8988T (cell line): ENCODE measurements around the gene ANKHD1.

Source experiments
- DNase-seq: peaks from one replicate; pipeline ENCODE4 v3.0.0; 2011

Gene ANKHD1

DNA sequence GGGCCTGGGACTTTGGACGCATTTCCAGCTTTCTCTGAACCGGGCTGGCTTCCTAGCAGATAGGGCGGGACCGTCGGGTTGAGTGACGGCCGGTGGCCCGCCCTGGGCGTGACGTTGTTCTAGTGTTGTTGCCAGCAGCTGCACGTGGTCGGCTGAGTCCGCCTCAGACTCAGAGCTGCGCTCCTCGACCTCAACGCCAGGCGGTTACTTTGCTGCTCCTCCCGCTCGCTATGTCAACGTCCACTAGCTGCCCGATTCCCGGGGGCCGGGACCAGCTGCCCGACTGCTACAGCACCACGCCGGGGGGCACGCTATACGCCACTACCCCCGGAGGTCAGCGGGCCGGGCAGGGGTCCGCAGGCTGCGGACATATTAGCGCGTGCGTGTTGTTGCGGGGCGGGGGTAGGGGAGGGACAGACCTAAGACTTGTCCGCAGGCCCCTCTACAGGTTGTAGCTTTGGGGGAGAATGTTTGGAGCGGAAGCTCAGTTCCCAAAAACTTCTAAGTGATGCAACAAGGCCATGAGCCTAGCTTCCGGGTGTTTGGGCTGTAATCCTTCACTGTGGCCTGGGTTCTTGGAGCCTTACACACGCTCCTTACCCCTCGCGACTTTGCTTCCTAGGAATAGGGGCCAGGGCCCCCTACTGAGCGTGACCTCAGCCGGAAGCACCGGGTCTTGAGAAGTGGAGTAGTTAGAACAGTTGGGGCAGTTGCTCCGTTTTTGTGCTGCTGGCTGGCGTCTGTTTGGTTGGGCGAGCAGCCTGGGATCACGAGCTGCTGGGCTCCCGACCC is 146.1 kb downstream of the ANKHD1 start, which contains the start of gene EIF4EBP3:
Gene EIF4EBP3 (plus strand): TSS at position 155 of the 792 bp plus-strand sequence. CDS start 76 bp downstream, at position 231.
- DNase-seq = no peak

DNA sequence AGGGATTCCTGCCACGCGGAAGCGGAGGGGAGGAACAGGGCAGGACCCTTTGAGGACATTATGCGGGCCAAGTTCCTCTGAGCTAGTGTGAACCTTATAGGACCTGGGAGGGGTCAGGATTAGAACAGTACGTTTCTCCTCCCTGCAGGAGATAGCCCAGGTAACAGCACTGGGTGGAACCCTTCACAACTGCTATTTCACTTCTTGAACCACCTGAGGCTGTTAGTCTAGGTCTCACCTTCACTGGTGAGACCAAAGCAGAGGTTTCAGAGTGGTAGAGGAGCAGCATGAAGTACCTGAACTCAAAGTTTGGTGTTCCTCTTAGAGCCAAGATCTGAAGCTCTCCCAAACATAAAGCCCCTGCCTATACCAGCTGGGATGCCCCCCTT is 146.7 kb downstream of the ANKHD1 start:
- no peak for DNase-seq

DNA sequence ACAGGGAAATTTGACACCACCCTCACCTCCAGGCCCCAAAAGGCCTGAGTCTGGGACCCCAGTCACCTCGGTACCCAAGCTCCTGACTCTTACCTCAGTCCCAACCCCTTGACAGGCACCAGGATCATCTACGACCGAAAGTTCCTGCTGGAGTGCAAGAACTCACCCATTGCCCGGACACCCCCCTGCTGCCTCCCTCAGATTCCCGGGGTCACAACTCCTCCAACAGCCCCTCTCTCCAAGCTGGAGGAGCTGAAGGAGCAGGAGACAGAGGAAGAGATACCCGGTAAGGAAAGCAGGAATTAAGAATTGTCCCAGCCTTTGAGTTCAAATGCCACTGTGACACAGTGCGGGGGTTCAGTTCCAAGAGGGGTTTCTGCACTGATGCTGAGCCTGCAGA is 147.2 kb downstream of the ANKHD1 start:
- DNase-seq = no peak

DNA sequence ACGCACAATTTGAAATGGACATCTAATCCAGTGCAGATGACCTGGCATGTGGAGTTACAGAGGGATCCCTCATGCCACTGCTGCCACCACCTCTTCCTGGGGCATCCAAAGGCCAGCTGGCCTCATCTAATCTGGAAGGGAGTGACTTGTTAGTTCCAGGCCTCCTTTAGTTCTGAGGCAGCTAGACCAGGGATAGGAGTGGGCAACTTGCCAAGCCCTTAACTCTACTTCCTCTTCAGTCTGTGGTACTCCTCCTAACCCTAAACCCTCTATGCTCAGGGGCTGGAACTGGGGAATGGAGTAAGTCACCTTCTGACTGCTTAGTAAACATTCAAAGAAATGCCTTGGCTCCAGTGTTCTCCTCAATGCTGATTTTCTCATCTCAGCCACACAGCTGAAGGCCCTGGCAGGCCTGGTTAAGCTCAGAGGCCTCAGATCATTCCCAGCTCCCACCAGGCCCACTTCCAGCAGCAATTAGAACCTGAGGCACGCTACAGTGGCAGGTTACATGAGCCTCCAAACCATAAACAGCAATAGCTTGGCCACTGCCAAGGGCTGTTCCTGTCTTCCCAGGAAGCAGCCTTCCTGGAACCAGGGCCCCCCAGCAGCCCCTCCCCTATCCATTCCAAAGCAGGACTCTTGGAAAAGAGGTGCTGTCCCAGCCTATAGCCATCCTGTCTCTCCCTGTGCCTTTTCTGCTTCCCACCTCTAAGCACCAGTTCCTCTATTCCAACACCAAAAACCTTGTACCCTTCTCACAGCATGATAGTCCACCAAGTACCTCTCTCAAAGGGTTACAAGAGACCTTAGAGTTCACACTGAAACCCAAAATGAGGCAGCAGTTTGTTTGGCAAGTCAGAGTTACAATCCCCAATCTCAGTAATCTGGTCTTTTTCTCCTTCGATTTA is 147.9 kb downstream of the ANKHD1 start:
- no peak for DNase-seq

DNA sequence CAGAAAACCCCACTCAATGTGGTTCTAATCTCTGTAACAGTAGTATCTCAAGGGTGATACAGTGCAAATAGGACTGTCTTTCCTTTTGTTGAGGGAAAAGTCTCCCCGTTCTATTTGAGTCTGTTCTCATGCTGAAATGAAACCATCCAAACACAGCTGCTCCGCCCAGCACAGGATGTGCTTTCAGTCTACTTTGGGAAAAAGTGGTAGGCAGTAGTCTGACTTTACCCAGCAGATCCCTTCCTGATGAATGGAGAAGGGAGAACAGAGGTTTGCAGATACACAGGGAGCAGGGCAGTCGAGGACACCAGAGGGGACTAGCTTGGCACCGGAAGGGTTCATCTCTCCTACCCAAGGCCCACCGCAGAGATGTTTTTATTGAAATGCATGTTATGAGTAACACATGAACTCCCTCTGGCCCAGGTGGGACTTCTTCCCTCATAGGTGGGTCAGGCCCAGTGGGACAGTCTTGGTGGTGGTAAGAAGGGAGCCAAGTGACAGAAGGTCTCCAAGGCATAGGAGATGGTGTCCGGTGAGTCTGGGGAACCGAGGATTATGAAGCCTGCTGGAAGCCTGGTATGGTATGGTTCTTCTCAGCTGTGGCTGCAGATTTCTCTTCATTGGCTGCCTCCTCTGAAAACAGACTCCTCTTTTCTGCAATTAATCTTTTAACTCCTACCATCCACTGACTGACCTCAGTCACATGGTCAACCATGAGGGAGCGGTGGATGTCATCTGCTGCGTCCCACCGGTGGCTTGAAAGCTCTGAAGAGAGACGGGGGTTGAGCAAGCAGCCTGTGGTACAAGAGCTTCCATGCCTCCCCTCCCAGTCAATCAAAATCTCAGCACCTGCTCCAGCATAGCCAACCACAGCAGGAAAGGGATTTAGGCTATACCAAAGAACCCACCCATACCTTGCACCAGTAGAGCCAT is 148.8 kb downstream of the ANKHD1 start:
- no peak for DNase-seq

DNA sequence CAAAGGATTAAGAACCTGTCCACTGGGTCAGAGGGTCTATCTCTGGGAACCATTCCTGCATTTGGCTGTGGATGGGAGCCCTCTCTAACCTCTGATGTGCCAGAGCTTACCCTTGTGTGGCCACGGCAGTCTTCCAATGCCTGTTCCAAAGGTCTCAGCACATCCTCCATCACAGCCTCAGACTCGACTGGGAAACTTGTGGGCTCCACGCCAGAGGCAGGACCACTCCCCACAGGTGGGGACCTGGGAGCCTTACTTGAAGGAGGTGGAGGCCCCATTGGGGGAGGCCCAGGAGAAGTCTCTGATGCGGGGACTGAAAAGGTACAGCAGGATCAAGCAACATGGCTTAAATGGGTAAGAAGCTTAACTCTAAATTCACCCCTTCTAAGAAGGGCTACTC is 150.2 kb downstream of the ANKHD1 start:
- DNase-seq = no peak

DNA sequence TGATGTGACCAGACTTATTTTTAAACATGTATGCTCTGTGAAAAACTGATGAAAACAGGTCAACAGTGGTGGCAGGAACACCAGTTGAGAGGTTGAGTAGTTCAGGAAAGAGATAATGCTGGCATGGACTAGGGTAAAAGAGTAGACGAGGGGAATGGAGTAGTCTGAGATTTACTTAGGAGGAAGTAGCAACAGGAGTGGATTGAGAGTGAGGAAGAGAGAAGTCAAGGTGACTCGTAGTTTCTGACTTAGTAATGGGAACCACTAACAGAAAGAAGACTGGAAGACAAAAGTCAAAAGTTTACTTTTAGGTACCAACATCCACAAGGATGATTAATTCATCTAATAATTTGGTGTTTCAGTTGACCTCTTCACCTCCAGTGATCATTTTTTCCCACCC is 152.0 kb downstream of the ANKHD1 start:
- no peak for DNase-seq

DNA sequence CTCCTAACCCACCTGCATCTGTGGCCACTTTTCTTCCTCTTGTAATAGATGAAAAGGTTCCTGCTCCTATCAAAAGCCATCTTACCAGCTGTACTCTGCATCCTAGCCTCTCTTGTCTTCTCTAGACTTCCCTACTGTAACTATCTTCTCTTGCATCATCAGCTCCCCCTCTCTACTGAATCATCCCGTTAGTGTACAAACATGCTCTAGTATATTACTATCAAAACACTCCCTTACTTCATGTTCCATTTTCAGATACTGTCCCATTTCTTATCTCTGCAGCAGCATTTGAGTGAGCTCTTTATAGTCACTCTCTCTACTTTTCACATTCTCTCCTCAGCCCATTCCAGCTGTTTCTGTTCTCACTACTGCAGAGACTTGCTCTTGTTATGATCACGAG is 152.8 kb downstream of the ANKHD1 start:
- DNase-seq = no peak

DNA sequence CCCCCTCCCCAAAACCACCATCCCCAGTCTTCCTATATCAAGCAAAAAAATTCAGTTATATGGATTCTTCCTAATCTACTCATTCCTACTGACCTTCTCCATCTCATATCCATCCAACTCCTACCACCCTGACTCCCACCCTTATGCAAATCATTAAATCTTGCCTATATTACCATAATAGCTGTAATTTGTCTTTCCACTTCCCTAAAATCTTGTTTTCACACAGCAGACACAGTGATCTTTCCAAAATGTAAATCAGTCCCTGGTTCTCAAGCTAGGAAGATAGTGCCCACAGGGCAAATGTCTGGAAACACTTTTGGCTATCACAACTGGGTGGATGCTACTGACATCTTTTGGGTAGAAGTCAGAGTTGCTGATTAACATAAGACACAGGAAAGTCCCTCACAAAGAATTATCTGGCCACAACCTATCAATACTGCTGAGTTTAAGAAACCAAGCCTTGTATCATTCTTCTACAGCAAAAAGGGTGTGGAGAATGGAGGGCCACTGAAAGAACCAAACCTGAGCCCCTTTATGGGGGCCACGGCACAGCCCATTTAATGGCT is 154.2 kb downstream of the ANKHD1 start:
- DNase-seq = no peak

DNA sequence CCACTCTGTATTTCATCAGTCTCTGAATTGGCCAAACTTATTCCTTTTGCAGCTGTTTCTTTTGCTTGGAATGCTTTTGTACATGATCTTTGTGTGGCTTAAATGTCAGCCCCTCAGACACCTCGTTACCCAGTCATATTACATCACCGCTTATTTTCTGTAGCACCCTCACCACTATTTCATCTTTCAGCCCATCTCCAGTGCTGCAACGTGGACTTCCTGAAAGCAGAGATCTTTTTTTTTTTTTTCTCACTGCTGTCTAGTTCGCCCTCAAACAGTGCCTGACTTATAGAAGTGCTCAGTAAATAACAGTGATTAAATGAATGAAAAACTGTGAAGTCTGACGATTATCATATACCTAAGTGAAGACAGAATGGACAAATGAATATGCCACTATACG is 154.8 kb downstream of the ANKHD1 start:
- DNase-seq = no peak

DNA sequence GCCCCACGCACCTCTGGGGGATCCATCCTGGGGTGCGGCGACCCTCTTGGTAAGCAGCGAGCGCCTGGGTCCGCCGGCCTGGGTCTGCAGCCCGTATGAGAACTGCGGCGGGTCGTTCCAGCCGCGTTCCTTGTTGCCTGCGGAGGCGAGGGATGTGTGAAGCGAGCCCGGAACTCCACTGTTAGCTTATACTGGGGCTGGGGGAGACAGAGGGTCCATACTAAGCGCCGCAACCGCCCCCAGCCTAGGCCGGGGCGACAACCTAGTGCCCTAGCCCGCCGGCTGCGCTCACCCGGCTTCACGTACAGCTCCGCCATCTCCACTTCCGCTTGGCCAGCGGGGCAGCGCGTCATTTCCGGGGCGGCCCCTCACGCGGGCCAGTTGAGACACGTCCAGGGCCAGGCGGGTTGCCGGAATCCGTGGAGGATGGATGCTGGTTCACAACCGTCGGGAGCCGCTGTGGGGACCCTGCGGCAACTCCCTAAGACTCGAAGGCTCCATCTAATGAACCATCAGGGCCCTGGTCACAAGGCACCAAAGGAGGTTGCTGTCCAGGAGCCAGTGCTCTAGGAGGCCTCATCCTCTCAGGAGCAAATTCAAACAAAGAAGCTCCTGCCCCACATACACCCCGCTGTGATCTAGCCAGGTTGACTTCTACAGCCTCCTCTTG is 155.6 kb downstream of the ANKHD1 start, which contains the start of gene SRA1:
Gene SRA1 (minus strand): TSS at position 338 of the 670 bp plus-strand sequence. CDS start 21 bp downstream, at position 317.
- peak; percentile 94 for DNase-seq

DNA sequence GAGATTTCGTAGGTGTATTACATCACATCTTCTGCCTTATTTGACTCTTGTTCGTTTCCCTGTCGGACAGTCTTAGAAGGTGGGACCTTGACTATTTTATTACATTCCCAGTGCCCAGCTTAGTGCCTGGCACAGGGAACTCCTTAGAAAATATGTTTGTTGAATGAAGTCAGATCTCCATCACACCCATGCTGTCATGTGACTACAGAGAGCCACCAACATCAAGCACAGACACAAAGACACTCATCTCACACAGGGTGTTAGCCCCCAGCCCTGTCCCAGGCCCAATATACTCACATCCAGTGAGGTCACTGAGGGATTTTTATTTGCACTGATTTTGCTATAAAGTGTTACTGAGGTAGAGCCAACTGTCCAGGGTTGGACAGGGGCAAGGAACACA is 156.3 kb downstream of the ANKHD1 start:
- no peak for DNase-seq

DNA sequence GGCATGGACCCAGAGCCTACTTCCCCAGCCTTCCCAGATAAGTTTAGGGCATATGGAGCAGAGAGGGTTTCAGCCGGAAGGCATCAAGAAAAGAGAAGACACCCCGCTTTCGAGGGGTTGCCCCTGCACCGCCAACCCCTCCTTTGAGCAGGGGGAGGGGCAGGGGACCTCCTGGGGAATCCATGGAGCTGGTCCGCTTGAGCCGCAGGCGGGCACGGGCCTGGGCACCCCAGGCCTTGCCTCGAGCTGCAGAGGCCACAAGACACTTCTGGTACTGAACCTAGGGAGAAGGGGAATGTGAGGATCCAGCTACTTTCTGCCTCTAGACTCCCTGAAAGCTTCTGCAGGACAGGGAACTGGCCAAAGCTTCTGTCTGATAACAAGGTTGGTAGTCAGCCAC is 156.9 kb downstream of the ANKHD1 start:
- no peak for DNase-seq

DNA sequence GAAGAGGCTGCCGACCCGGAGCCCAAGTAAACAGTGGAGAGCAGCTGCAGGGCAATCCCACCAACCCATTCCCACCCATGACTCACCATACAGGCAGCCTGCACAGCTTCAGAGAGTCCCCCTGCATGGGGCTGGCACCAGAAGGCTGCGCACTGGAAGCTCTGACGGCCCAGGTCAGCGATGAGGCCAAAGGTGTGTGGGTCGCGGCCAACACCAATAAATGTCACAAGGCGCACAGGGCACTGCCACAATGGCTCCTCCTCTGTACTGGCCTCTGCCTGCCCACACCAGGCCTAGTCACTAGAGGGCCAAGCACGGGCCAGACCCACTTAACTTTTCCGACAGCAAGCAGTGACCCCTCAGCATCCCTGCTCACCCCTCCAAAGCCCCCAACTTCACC is 158.6 kb downstream of the ANKHD1 start:
- DNase-seq = no peak

DNA sequence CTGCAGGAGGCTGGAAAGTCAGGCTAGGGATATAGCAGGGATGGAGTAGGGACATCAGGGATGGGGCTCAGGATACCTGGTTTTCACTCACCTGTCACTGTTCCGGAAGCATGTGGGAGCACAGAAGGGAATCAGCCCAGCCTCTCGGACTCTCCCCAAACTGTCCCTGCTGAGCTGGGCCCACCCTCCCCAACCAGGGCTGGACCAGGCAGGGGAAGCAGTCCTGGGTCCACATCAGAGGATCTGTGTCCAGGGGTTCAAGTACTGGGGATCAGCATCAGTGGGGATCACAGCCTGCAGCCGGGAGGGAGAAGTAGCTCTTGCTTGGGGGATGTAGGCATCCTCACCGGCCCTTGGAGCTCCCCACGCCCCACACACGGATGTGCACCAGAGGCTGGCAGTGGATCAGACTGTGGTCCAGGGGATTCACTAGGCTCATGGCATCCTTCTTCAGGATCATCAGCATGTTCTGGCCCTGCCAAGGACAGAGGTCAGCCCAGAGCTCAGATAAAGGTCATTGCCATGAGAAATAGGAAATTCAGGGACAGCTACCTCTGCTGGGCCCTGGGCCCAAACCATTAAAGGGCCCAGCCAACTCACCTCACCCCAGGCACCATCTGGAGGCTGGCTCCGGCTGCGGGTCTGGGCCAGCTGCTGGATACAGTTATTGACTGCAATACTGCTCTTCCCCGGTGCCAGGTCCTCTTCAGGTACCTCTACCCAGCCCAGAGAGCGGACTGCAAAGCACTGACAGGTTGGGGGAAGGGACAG is 160.3 kb downstream of the ANKHD1 start:
- no peak for DNase-seq

DNA sequence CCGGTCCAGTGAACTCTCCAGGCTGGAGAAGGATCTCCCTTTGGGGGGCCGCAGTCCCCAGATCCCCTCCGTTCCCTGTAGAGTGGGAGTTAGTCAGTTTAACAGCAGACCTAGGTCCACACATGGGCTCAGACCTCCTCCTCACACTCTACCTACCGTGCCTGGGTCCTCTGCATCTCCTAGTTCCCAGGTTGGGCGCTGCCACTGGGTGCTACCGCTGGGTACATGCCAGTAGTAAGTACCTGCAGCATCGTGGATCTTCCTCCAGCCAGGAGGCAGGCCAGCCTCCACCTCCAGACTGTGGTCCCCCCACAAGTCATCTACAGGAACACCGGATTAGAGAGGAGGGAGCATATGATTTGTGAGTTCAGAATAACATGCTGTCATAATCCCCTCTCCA is 162.0 kb downstream of the ANKHD1 start:
- no peak for DNase-seq

DNA sequence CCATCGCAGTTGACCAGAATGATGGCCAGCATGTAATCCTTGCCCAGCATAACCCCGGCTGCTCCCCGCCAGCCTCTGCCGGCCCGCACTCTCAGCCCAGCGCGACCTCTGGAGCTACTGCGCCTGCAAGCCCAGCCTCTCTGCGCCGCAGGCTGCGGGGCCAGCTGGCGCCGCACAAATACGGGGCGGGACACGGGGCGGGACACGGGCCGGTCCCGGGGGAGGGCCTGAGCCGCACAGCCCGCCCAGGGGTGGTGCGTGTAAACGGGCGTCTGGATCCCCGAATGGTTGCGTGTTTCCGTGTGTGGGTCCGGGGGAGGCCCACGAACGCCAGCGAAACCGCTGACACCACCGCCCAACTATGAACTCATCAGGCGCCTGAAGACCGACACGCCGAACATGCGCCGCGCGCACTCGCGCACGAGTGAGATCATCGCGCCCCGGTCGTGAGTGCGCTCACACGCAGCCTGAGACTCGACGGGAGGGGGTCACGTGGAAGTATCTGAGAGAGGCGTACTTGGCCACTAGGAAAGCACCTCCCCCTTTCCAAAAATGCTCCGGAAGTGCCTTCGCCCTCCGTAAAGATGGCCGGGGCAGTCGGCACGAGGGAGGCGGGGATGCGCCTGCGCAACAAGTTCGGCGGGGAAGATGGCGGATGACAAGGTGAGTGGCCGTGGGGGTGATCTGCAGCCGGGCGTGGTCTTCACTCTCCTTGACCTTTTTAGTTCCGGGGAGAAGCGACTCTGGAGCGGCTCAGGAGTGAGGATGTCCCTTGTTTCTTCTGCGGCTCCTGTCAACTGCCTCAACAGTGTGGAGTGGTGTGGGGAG is 162.8 kb downstream of the ANKHD1 start, which contains the start of the genes APBB3 and SLC35A4:
Gene APBB3 (minus strand): TSS at position 403 of the 828 bp plus-strand sequence. CDS start 353 bp downstream, at position 50.
Gene SLC35A4 (plus strand): TSS at position 633 of the 828 bp plus-strand sequence. CDS start 2,342 bp downstream, outside the sequence.
- DNase-seq = peak; percentile 87

DNA sequence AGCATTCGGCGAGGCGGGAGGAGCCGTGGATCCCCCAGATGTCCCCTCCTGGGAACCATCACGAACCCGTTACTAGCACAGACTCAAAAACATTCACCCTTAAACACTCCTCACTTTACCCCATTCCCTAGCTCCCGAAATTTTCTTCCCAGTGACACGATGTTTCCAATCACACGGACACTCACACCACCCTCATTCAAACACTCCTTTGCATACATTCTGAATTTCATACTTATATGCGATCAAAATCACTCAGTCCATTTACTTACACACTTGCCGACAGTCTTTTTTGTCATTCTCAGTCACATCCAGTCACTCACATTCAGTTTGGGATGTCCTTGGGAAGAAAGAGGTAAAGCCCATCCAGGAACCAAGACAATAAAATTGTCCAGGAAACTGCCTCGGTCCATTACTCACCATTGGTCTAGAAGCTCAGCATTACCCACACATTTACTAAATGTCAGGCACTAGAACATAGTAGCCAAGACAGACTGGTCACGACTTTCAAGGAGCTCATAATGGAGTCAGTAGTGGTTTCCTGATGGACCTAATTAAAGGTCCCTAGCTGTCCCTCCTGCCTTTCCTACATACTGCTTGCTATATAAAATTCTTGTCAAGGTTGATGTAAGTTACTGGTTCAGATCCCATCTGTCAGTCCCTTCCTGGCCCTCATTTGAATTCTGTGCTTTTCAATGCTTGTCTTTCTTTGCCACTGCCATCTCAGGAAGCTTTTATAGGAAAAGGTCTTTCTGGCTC is 163.6 kb downstream of the ANKHD1 start:
- DNase-seq = no peak

DNA sequence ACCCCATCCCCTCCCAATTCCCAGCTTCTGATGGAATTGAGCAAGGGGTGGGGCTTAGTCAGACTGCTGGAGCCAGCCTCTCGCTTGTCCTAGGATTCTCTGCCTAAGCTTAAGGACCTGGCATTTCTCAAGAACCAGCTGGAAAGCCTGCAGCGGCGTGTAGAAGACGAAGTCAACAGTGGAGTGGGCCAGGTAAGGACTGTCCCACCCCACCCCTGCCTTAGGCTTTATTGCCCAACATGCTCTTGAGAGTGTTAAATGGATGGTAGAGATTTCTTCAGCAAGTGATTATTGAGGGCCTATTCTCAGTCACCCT is 164.1 kb downstream of the ANKHD1 start:
- DNase-seq = no peak
